Endodermal cell (in vitro differentiated cells): ENCODE measurements around the gene CFAP46. TPM values are rescaled to one million over a fixed set of nuclear protein-coding genes. Genes with fewer than 3 reads are reported as not detected.
A peak's percentile ranks its signal among the peaks of the same experiment; 100 is the strongest.
"Not testable (repeated sequence)": the region's sequence is repeated elsewhere in the genome, so short reads cannot be mapped to it uniquely, and the experiment has no call there.

Experiments
- DNase-seq: peaks from one replicate; pipeline ENCODE4 v3.0.0-alpha.2; 2017
- H3K27ac ChIP-seq: 2 replicates; pipeline ENCODE4 v1.5.1; 2013; ENCODE audit warnings: mild to moderate bottlenecking, low read depth, low read length, moderate library complexity
- H3K27me3 ChIP-seq: 2 replicates; pipeline ENCODE4 v1.6.1; 2013; ENCODE audit warnings: mild to moderate bottlenecking, low read length, moderate library complexity; ENCODE audit not compliant: insufficient read depth, control insufficient read depth, poor library complexity, severe bottlenecking
- H3K36me3 ChIP-seq: 2 replicates; pipeline ENCODE4 v1.7.0; 2013; ENCODE audit warnings: mild to moderate bottlenecking, low read length, moderate library complexity; ENCODE audit not compliant: control insufficient read depth, insufficient read depth
- H3K4me1 ChIP-seq: one replicate; pipeline ENCODE4 v1.7.0; 2013; ENCODE audit warnings: low read length; ENCODE audit not compliant: control insufficient read depth, insufficient read depth
- H3K4me3 ChIP-seq: 2 replicates; pipeline ENCODE4 v1.5.1; 2013; ENCODE audit warnings: mild to moderate bottlenecking, low read length, moderate library complexity
- H3K9ac ChIP-seq: 2 replicates; pipeline ENCODE4 v1.6.1; 2013; ENCODE audit warnings: mild to moderate bottlenecking, low read length, moderate library complexity; ENCODE audit not compliant: poor library complexity, severe bottlenecking; ENCODE audit errors: extremely low read depth
- H3K9me3 ChIP-seq: 2 replicates; pipeline ENCODE4 v1.6.1; 2013; ENCODE audit warnings: mild to moderate bottlenecking, low read length, moderate library complexity; ENCODE audit not compliant: control insufficient read depth
- H3K27ac Mint-ChIP-seq: 2 replicates; pipeline ENCODE4 v1.8.0; 2020; ENCODE audit warnings: mixed read lengths
- H3K27me3 Mint-ChIP-seq: 2 replicates; pipeline ENCODE4 v1.8.0; 2021; ENCODE audit warnings: mild to moderate bottlenecking, mixed read lengths; ENCODE audit not compliant: insufficient read depth
- H3K36me3 Mint-ChIP-seq: 2 replicates; pipeline ENCODE4 v1.8.0; 2020; ENCODE audit warnings: low read depth, mixed read lengths
- H3K4me1 Mint-ChIP-seq: 2 replicates; pipeline ENCODE4 v1.8.0; 2020; ENCODE audit warnings: mixed read lengths
- H3K4me3 Mint-ChIP-seq: 2 replicates; pipeline ENCODE4 v1.8.0; 2020; ENCODE audit warnings: mild to moderate bottlenecking, moderate library complexity, mixed read lengths
- H3K9me3 Mint-ChIP-seq: 2 replicates; pipeline ENCODE4 v1.8.0; 2020; ENCODE audit warnings: mild to moderate bottlenecking, mixed read lengths
- CTCF ChIP-seq: fragments of 200-600 bp; sonication (generic); conservative IDR thresholded peaks from 2 replicates; pipeline ENCODE4 v1.5.0; 2021; ENCODE audit warnings: antibody characterized with exemption, mild to moderate bottlenecking
- WGBS, 2 experiments: methylation state at CpG; one replicate each; pipeline versions ENCODE4 v1.1.5 to v1.1.7; 2013; ENCODE audit warnings: missing lambda C conversion rate in 2 of 2, mixed read lengths in 1 of 2; ENCODE audit not compliant: insufficient coverage in 1 of 2, insufficient read length in 1 of 2; 5-methylcytosine and 5-hydroxymethylcytosine counted together
- total RNA-seq, 2 donors: library from RNA; stranded (reverse); fragmentation: NEBNext Ultra II Directional in 1 of 2; extraction: Animal tissue kit (Norgen Biotek cat#: 25700) in 1 of 2; gene quantifications; 2 replicates in 1 of 2; 3 replicates in 1 of 2; pipeline ENCODE4 v1.2.1, GENCODE V29; 2021

Gene CFAP46
- total RNA-seq, 2 donors from 2014 or later, result 9.9 to 10.5 TPM

DNA sequence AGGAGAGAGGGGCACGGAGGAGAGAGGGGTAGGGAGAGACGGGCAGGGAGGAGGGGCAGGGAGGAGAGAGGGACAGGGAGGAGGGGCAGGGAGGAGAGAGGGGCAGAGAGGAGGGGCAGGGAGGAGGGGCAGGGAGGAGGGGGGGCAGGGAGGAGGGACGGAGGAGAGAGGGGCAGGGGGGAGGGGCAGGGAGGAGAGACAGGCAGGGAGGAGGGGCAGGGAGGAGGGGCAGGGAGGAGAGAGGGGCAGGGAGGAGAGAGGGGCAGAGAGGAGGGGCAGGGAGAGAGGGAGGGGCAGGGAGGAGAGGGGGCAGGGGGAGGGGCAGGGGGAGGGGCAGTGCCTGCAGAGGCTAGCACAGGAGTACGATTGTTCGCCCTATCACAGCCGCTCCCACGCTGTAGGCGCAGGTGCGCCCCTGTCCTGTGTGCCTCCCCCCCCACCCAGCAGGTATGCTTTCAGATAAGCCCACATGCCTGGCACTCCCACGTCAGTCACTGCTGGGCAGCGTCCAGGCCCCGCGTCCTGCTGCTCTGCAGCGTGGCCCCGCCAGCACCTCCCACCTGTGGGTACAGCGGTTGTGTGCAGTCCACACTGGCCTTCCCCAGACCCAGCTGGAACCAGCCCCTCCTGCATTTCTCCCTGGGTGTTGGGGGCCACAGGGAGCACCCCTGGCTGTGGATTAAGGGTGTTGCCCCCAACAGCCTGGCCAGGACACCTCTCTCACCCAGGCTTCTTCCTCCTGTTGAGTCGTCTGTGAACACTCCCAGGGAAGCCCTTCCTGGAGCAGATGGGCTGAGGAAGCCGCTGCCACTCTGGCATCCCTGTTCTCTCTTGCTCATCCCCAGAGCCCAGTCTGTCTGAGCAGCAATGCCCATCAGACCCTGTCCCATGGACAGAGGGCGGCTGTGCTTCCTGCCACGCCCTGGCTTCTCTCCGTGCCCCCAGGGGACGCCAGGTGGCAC lies 167.2 kb downstream of the CFAP46 start:
- no peak for TF ChIP-seq CTCF
- H3K4me1 ChIP-seq, result no peaks in the 10 kb centered on the region
- H3K9me3 Mint-ChIP-seq, result peaks cover 15% of the 10 kb centered on the region
- no peaks in the 10 kb centered on the region for H3K36me3 ChIP-seq
- H3K27ac ChIP-seq, result no peak overlapping the region
- no peaks in the 10 kb centered on the region for H3K4me1 Mint-ChIP-seq
- no peaks in the 10 kb centered on the region for H3K27me3 ChIP-seq
- no peak overlapping the region for H3K4me3 Mint-ChIP-seq
- no peaks in the 10 kb centered on the region for H3K27me3 Mint-ChIP-seq
- no peak overlapping the region for H3K4me3 ChIP-seq
- H3K36me3 Mint-ChIP-seq, result peaks cover 21% of the 10 kb centered on the region
- peak; percentile 70 for DNase-seq
- no peaks in the 10 kb centered on the region for H3K9me3 ChIP-seq
- H3K9ac ChIP-seq, result no peak overlapping the region
- no peak overlapping the region for H3K27ac Mint-ChIP-seq
- WGBS, 2 experiments, result 83 to 94% methylated on average over 18 to 22 of the region's 22 CpGs

GRCh38 chr10:132774181-132774901 lies 168.0 kb downstream of the CFAP46 start:
- Mint-ChIP-seq H3K27ac (no peak overlapping the region), H3K4me3 (no peak overlapping the region), H3K36me3 (peaks cover 19% of the 10 kb centered on the region), H3K27me3 (no peaks in the 10 kb centered on the region), H3K4me1 (no peaks in the 10 kb centered on the region), H3K9me3 (peaks cover 15% of the 10 kb centered on the region)
- Histone ChIP-seq H3K4me3 (no peak overlapping the region), H3K9ac (no peak overlapping the region), H3K36me3 (no peaks in the 10 kb centered on the region), H3K9me3 (no peaks in the 10 kb centered on the region), H3K27ac (no peak overlapping the region), H3K4me1 (no peaks in the 10 kb centered on the region), H3K27me3 (no peaks in the 10 kb centered on the region)
- no peak for DNase-seq
- WGBS, 2 experiments, result 81 to 86% methylated on average over 22 to 29 of the region's 29 CpGs
- TF ChIP-seq CTCF, result no peak

- not testable (repeated sequence) for H3K36me3 ChIP-seq, H3K27ac Mint-ChIP-seq, H3K4me3 Mint-ChIP-seq, H3K27me3 Mint-ChIP-seq, H3K4me3 ChIP-seq, H3K27me3 ChIP-seq, DNase-seq, H3K4me1 Mint-ChIP-seq, H3K9ac ChIP-seq, H3K4me1 ChIP-seq, H3K27ac ChIP-seq, H3K9me3 ChIP-seq
- H3K36me3 Mint-ChIP-seq, result peaks cover 22% of the 10 kb centered on the region
- H3K9me3 Mint-ChIP-seq, result peaks cover 15% of the 10 kb centered on the region
- 94 to 100% methylated on average over 9 to 20 of the region's 25 CpGs for WGBS, 2 experiments
Measured at GRCh38 chr10:132772816-132773215, 169.6 kb downstream of the CFAP46 start.
